Mucosa of stomach (tissue), 1 donor: ENCODE measurements around the gene SYT14.
"Not testable (repeated sequence)": the region's sequence is repeated elsewhere in the genome, so short reads cannot be mapped to it uniquely, and the experiment has no call there.

Experiments used
- H3K27me3 ChIP-seq: one replicate; pipeline ENCODE4 v1.7.0; 2013; ENCODE audit warnings: mild to moderate bottlenecking, low read length; ENCODE audit not compliant: control insufficient read depth, insufficient read depth
- H3K36me3 ChIP-seq: one replicate; pipeline ENCODE4 v1.7.0; 2013; ENCODE audit warnings: low read length; ENCODE audit not compliant: control insufficient read depth, insufficient read depth
- H3K4me1 ChIP-seq: one replicate; pipeline ENCODE4 v1.7.0; 2013; ENCODE audit warnings: mild to moderate bottlenecking, low read length; ENCODE audit not compliant: control insufficient read depth, insufficient read depth
- H3K4me3 ChIP-seq: one replicate; pipeline ENCODE4 v1.7.0; 2013; ENCODE audit warnings: low read length
- H3K9ac ChIP-seq: one replicate; pipeline ENCODE4 v1.7.0; 2013; ENCODE audit warnings: mild to moderate bottlenecking, low read length, moderate library complexity
- H3K9me3 ChIP-seq: one replicate; pipeline ENCODE4 v1.7.0; 2013; ENCODE audit warnings: mild to moderate bottlenecking, low read length, moderate library complexity; ENCODE audit not compliant: control insufficient read depth
- donor health status: Pancreatic carcinoma.

The SYT14 gene

DNA sequence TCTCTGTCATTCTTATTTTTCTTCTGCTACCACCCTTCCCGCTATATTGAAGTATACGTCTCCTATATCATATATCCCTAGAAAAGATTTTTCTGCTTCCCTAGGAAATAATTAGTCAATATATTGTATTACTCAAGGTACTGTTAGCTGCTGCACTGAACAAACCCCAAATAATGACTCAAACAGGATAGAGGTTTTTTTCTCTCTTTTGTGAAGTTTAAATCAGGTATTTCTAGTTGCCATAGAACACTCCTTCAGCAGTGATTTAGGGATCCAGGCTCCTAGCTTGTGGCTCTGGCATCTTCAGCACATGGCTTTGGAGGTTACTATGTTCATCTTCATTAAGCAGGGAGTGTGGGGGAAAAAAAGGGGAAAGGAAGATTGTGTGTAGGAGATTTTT, 18.1 kb downstream of the SYT14 start:
- Histone ChIP-seq H3K4me3 (no peak overlapping the region), H3K27me3 (no peaks in the 10 kb centered on the region), H3K9me3 (no peaks in the 10 kb centered on the region), H3K4me1 (no peaks in the 10 kb centered on the region), H3K9ac (no peak overlapping the region), H3K36me3 (no peaks in the 10 kb centered on the region)

DNA sequence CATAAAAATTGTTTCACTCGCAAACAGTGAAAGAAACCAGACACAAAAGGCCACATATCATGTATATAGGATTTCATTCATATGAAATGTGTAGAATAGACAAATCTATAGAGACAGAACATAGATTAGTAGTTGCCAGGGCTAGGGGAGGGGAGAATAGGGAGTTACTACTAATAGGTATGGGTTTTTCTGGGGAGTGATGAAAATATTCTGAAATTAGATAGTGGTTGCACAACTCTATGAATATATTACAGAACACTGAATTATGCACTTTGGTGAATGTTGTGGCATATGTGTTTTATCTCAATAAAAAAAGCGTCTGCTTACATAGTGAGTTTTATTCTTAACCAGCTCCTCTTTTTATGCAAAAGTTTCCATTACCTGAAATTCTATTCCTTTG, 21.6 kb downstream of the SYT14 start:
- Histone ChIP-seq H3K9me3 (no peaks in the 10 kb centered on the region), H3K27me3 (no peaks in the 10 kb centered on the region), H3K4me1 (no peaks in the 10 kb centered on the region), H3K36me3 (no peaks in the 10 kb centered on the region), H3K4me3 (no peak overlapping the region), H3K9ac (no peak overlapping the region)

DNA sequence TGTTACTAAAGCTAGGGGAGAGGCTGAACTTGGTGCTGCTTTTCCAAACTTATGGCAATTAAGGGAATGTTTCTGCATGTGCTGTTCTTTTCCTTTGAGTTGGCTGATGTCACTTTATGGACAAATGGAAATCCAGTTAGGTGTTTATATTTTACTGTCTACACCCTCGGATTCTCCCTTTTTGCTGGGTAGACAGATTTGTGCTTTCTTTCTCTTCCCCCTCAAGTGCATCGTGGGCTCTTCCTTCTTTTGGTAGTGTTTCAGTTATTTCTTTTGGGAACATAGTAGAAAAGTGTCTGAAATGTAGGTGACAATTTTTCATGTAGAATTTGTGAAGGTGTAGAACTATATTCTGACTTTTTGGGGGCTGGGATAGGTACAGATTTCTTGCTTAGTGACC, 22.9 kb downstream of the SYT14 start:
- H3K9me3 ChIP-seq = no peaks in the 10 kb centered on the region
- H3K4me1 ChIP-seq = no peaks in the 10 kb centered on the region
- H3K36me3 ChIP-seq = no peaks in the 10 kb centered on the region
- no peak overlapping the region for H3K9ac ChIP-seq
- H3K4me3 ChIP-seq = no peak overlapping the region
- H3K27me3 ChIP-seq = no peaks in the 10 kb centered on the region

DNA sequence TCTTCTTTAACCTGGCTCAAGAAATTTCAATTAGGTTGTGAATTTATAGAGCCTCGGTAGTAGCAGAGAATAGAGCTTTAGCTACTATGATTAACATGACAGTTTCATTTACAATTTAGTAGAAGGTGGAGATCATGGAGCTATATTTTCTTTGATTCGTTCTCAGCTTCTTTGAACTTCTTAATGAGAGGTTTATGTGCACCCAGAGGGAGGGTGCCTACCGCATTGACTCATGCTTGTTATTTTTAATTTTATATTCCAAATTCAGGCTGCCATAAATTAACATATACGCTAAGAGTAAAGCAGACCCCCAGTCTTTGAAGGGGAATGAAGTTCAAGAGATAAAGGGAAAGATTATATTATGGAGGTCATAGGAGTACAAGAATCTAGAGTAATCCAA, 24.4 kb downstream of the SYT14 start:
- Histone ChIP-seq H3K27me3 (no peaks in the 10 kb centered on the region), H3K36me3 (no peaks in the 10 kb centered on the region), H3K9me3 (no peaks in the 10 kb centered on the region), H3K4me1 (no peaks in the 10 kb centered on the region), H3K4me3 (no peak overlapping the region), H3K9ac (no peak overlapping the region)

DNA sequence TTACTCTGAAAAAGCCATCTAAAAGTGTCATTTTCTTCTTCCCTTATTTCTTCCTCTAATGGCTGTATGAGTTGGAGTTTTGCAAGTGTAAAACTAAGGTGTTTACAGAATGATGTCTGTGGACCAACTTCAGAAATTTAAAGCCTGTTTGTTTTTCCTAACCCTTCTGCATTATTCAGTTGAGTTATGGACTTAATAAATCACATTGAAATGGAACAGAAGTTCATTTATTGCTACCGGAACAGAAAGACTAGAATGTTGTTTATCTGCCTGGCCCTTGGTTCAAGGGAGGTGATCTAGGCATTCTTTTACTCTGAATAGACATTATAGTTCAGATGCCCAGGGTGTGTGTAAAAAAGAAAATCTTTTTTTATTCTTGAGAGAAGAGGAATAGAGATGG, 24.8 kb downstream of the SYT14 start:
- Histone ChIP-seq H3K4me1 (no peaks in the 10 kb centered on the region), H3K27me3 (no peaks in the 10 kb centered on the region), H3K36me3 (no peaks in the 10 kb centered on the region), H3K9ac (no peak overlapping the region), H3K9me3 (no peaks in the 10 kb centered on the region), H3K4me3 (no peak overlapping the region)

DNA sequence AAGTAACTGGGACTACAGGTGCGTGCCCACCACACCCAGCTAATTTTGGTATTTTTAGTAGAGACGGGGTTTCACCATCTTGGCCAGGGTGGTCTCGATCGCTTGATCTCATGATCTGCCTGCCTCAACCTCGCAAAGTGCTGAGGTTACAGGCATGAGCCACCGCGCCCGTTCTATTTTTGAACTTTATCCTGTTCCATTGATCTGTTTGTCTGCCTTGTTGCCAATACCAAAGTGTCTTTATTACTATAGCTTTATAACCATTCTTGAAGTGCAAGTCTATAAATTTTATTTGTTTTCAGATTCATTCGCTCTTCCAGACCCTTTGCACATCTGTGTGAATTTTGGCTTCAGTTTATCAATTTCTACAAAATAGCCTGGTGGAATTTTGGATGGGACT, 28.0 kb downstream of the SYT14 start:
- Histone ChIP-seq H3K36me3 (no peaks in the 10 kb centered on the region), H3K27me3 (no peaks in the 10 kb centered on the region), H3K9ac (no peak overlapping the region), H3K4me3 (no peak overlapping the region), H3K4me1 (no peaks in the 10 kb centered on the region), H3K9me3 (no peaks in the 10 kb centered on the region)

DNA sequence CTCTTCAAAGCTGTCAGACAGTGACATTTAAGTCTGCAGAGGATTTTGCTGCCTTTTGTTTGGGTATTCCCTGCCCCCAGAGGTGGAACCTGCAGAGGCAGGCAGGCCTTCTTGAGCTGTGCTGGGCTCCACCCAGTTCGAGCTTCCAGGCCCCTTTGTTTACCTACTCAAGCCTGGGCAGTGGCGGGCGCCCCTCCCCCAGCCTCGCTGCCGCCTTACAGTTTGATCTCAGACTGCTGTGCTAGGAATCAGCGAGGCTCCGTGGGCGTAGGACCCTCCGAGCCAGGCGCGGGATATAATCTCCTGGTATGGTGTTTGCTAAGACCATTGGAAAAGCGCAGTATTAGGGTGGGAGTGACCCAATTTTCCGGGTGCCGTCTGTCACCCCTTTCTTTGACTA, 40.7 kb downstream of the SYT14 start:
- not testable (repeated sequence) for H3K4me1 ChIP-seq, H3K9me3 ChIP-seq, H3K4me3 ChIP-seq, H3K27me3 ChIP-seq, H3K9ac ChIP-seq, H3K36me3 ChIP-seq

DNA sequence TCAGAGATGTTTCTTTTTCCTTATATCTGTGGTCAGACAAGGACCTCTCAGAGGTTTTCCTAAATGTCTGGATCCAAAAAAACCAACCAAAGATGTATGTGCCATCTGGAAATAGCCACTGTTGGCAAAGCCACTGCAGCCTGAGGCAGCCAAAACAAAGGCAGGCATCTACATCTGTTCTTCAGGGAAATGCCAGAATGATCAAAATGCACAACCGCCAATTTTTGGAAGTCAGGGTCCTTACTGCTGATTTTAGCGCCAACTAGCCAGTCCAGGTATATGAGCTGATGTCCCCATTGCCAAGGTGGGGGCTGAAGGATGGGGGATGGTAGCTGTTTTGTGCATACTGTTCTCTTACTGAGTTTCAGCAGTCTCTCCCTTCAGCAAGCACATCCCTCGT, 45.9 kb downstream of the SYT14 start:
- H3K27me3 ChIP-seq = no peaks in the 10 kb centered on the region
- no peaks in the 10 kb centered on the region for H3K9me3 ChIP-seq
- H3K4me1 ChIP-seq = no peaks in the 10 kb centered on the region
- no peaks in the 10 kb centered on the region for H3K36me3 ChIP-seq
- no peak overlapping the region for H3K9ac ChIP-seq
- H3K4me3 ChIP-seq = no peak overlapping the region

DNA sequence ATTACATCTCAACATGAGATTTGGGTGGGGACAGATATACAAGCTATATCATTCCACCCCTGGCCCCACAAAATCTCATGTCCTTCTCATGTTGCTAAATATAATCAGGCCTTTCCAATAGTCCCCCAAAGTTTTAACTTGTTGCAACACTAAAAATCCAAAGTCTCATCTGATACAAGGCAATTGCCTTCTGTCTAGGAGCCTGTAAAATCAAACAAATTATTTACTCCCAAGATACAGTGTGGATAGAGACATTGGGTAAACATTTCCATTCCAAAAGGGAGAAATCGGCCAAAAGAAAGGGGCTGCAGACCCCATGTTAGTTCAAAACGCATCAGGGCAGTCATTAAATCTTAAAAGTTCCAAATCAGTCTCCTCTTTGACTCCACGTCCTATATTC, 47.0 kb downstream of the SYT14 start:
- Histone ChIP-seq H3K4me3 (no peak overlapping the region), H3K9ac (no peak overlapping the region), H3K27me3 (no peaks in the 10 kb centered on the region), H3K9me3 (no peaks in the 10 kb centered on the region), H3K4me1 (no peaks in the 10 kb centered on the region), H3K36me3 (no peaks in the 10 kb centered on the region)

DNA sequence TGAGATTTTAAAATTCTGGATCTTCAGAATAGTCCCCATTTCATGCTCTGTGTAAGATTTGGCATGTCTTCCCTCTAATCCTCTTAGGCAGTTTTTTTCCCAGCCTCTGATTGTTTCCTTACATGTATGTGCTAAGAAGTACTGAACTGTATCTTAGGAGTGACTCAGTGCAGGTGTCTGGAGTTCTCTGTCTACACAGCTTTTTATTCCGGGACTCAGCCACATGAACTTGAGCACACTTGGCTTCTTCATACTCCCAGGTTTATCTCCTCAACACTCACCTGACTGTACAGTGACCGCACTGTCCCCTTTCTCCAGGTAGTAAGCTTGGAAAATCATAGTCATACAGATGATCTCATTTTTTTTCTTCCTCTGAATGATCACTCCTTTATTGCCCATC, 50.7 kb downstream of the SYT14 start:
- no peaks in the 10 kb centered on the region for H3K27me3 ChIP-seq
- no peak overlapping the region for H3K4me3 ChIP-seq
- no peaks in the 10 kb centered on the region for H3K36me3 ChIP-seq
- H3K9ac ChIP-seq = no peak overlapping the region
- no peaks in the 10 kb centered on the region for H3K4me1 ChIP-seq
- no peaks in the 10 kb centered on the region for H3K9me3 ChIP-seq

DNA sequence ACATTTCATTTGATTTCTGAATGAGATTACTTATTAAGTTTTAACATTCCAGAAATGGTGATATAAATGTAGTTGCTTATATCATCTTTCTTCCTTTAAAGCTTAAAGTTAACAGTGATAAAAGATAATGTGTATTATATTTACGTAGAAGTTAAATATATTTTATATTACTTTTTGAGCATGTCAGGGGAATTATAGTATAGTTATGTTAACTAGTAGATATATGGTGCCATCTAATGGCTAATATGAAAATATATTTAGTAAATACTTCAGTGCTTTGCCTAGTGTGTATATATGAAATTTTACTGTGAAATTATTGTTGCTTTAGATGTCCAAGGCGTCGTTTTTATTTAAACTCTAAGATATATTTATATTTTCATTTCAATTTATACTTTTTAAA, 51.5 kb downstream of the SYT14 start:
- Histone ChIP-seq H3K9ac (no peak overlapping the region), H3K9me3 (no peaks in the 10 kb centered on the region)

DNA sequence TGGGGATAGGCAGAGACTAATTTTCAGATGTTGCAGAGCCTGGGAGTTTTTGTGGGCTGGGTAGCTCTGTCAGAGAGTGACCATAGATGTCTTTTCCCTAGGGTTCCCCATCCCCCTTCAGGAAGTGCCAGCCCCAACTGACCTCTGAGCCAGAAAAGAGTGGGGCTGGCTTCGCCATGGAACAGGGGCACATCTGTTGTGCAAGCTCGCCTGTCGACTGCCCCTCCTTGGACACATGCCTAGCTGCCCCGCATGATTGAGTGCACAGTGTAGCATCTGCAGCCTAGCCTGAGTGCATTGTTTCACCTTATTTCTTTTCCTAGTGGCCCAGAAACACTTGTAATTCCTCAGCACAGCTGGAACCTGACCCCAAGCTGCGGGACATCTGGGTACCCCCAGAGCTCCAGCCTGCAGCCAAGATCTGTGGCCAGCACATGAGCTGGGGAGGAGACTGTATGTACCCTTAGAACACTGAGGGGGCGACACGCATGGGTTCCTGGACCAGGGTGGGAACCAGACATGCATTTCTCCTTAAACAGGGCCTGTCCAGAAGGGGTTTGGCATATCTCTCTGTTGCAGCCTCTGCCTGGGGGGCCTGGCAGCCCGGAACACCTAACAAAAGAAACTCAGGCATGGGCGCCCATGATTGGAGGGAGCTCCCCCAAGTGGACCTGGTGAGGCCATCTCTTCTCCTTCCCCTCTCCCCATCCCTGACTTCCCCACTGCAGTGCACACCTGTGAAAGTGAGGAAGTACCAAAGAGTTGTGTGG, 55.2 kb downstream of the SYT14 start:
- Histone ChIP-seq H3K27me3 (no peaks in the 10 kb centered on the region), H3K36me3 (no peaks in the 10 kb centered on the region), H3K9ac (no peak overlapping the region), H3K4me3 (no peak overlapping the region), H3K4me1 (no peaks in the 10 kb centered on the region), H3K9me3 (no peaks in the 10 kb centered on the region)

More for the DNA sequence above, 51.5 kb downstream of the SYT14 start:
- no peak overlapping the region for H3K4me3 ChIP-seq
- H3K27me3 ChIP-seq = no peaks in the 10 kb centered on the region
- no peaks in the 10 kb centered on the region for H3K36me3 ChIP-seq
- no peaks in the 10 kb centered on the region for H3K4me1 ChIP-seq

DNA sequence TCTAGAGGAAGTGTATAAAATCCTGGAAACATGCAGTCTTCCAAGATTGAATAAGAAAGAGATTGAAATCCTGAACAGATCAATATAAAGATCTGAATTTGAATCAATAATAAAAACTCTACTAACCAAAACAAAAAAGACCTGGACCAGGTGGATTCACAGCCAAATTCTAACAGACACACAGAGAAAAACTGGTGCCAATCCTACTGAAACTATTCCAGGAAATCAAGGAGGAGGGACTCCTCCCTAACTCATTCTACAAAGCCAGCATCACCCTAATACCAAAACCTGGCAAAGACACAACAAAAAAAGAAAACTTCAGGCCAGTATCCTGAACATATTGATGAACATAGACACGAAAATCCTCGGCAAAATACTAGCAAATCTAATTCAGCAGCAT, 58.3 kb downstream of the SYT14 start:
- no peaks in the 10 kb centered on the region for H3K9me3 ChIP-seq
- no peak overlapping the region for H3K4me3 ChIP-seq
- H3K4me1 ChIP-seq = no peaks in the 10 kb centered on the region
- no peaks in the 10 kb centered on the region for H3K36me3 ChIP-seq
- no peak overlapping the region for H3K9ac ChIP-seq
- no peaks in the 10 kb centered on the region for H3K27me3 ChIP-seq
